Measurements from ENCODE around the gene EML2.

The EML2 gene

GRCh38 chr19:45607071-45608029, 31.8 kb downstream of the EML2 start (continued):
- TF ChIP-seq ZNF133 (tag by site-specific recombination; IDR thresholded peaks at IDR 0.05) (no peak), ZIC2 (tag by site-specific recombination; IDR thresholded peaks at IDR 0.05) (peak; percentile 25), ZNF561 (tag by site-specific recombination; IDR thresholded peaks at IDR 0.05; ENCODE audit: borderline replicate concordance) (peak; percentile 71; the same call in 1 of the 2 replicates), ZNF692 (tag by site-specific recombination; IDR thresholded peaks at IDR 0.05) (peak; percentile 62), BCL11B (tag by site-specific recombination; IDR thresholded peaks at IDR 0.05; ENCODE audit: low read depth) (0 out of 2 replicates have a peak, but pooled peaks have one; percentile 52), ZNF837 (tag by site-specific recombination; IDR thresholded peaks at IDR 0.05) (no peak), ZNF600 (tag by site-specific recombination; IDR thresholded peaks at IDR 0.05) (0 out of 2 replicates have a peak, but pooled peaks have one; percentile 30), GLIS2 (tag by site-specific recombination; IDR thresholded peaks at IDR 0.05) (peak; percentile 27; the same call in 1 of the 2 replicates), ZNF76 (tag by site-specific recombination; IDR thresholded peaks at IDR 0.05; ENCODE audit: borderline replicate concordance, low read depth) (peak; percentile 31; the same call in 1 of the 2 replicates), ZBTB20 (tag by site-specific recombination; IDR thresholded peaks at IDR 0.05) (peak; percentile 39; the same call in 1 of the 2 replicates), ZNF324 (tag by site-specific recombination; IDR thresholded peaks at IDR 0.05) (peak; percentile 37; the same call in 1 of the 2 replicates), IKZF3 (tag by site-specific recombination; IDR thresholded peaks at IDR 0.05) (peak; percentile 98), KLF17 (tag by site-specific recombination; IDR thresholded peaks at IDR 0.05) (peak; percentile 49; the same call in 1 of the 2 replicates)
- TF ChIP-seq, protein P1, sequence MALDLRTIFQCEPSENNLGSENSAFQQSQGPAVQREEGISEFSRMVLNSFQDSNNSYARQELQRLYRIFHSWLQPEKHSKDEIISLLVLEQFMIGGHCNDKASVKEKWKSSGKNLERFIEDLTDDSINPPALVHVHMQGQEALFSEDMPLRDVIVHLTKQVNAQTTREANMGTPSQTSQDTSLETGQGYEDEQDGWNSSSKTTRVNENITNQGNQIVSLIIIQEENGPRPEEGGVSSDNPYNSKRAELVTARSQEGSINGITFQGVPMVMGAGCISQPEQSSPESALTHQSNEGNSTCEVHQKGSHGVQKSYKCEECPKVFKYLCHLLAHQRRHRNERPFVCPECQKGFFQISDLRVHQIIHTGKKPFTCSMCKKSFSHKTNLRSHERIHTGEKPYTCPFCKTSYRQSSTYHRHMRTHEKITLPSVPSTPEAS (tag by site-specific recombination; IDR thresholded peaks at IDR 0.05), result no peak
- TF ChIP-seq, protein P2, sequence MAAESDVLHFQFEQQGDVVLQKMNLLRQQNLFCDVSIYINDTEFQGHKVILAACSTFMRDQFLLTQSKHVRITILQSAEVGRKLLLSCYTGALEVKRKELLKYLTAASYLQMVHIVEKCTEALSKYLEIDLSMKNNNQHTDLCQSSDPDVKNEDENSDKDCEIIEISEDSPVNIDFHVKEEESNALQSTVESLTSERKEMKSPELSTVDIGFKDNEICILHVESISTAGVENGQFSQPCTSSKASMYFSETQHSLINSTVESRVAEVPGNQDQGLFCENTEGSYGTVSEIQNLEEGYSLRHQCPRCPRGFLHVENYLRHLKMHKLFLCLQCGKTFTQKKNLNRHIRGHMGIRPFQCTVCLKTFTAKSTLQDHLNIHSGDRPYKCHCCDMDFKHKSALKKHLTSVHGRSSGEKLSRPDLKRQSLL (tag by site-specific recombination; IDR thresholded peaks at IDR 0.05), result peak; percentile 21; the same call in 1 of the 2 replicates
- TF ChIP-seq, protein P3, sequence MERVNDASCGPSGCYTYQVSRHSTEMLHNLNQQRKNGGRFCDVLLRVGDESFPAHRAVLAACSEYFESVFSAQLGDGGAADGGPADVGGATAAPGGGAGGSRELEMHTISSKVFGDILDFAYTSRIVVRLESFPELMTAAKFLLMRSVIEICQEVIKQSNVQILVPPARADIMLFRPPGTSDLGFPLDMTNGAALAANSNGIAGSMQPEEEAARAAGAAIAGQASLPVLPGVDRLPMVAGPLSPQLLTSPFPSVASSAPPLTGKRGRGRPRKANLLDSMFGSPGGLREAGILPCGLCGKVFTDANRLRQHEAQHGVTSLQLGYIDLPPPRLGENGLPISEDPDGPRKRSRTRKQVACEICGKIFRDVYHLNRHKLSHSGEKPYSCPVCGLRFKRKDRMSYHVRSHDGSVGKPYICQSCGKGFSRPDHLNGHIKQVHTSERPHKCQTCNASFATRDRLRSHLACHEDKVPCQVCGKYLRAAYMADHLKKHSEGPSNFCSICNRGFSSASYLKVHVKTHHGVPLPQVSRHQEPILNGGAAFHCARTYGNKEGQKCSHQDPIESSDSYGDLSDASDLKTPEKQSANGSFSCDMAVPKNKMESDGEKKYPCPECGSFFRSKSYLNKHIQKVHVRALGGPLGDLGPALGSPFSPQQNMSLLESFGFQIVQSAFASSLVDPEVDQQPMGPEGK (tag by site-specific recombination; IDR thresholded peaks at IDR 0.05), result peak; percentile 64
- TF ChIP-seq, protein P4, sequence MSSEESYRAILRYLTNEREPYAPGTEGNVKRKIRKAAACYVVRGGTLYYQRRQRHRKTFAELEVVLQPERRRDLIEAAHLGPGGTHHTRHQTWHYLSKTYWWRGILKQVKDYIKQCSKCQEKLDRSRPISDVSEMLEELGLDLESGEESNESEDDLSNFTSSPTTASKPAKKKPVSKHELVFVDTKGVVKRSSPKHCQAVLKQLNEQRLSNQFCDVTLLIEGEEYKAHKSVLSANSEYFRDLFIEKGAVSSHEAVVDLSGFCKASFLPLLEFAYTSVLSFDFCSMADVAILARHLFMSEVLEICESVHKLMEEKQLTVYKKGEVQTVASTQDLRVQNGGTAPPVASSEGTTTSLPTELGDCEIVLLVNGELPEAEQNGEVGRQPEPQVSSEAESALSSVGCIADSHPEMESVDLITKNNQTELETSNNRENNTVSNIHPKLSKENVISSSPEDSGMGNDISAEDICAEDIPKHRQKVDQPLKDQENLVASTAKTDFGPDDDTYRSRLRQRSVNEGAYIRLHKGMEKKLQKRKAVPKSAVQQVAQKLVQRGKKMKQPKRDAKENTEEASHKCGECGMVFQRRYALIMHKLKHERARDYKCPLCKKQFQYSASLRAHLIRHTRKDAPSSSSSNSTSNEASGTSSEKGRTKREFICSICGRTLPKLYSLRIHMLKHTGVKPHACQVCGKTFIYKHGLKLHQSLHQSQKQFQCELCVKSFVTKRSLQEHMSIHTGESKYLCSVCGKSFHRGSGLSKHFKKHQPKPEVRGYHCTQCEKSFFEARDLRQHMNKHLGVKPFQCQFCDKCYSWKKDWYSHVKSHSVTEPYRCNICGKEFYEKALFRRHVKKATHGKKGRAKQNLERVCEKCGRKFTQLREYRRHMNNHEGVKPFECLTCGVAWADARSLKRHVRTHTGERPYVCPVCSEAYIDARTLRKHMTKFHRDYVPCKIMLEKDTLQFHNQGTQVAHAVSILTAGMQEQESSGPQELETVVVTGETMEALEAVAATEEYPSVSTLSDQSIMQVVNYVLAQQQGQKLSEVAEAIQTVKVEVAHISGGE (tag by site-specific recombination; conservative IDR thresholded peaks at IDR 0.05; ENCODE audit: low read depth), result peak; percentile 48; the same call in 1 of the 2 replicates
